Keratinocyte (primary cell): ENCODE measurements around the gene TC2N. TPM values are rescaled to one million over a fixed set of nuclear protein-coding genes. Genes with fewer than 3 reads are reported as not detected.

Source experiments
- DNase-seq: peaks from one replicate; pipeline ENCODE4 v3.0.0-alpha.2; 2011; ENCODE audit warnings: low read depth, missing footprints, low spot score
- FAIRE-seq: peaks from 2 replicates; lab custom pipeline; 2011; peaks lifted over from hg19 to GRCh38; lab: Jason Lieb, UNC
- H2AFZ ChIP-seq: 2 replicates; pipeline ENCODE4 v1.6.0; 2012; ENCODE audit warnings: low read length, control low read depth, inconsistent platforms; ENCODE audit not compliant: control insufficient read depth
- H3K27ac ChIP-seq: 2 replicates; pipeline ENCODE4 v1.5.1; 2011; ENCODE audit warnings: low read length; ENCODE audit not compliant: control insufficient read depth, insufficient read depth
- H3K27me3 ChIP-seq: 3 replicates; pipeline ENCODE4 v1.6.0; 2011; ENCODE audit warnings: low read length; ENCODE audit not compliant: control insufficient read depth, insufficient read depth; ENCODE audit errors: extremely low read depth
- H3K36me3 ChIP-seq, 2 experiments: 2 replicates in 1 of 2; 3 replicates in 1 of 2; pipeline ENCODE4 v1.5.1; 2011; ENCODE audit warnings: low read length in 2 of 2, mild to moderate bottlenecking in 1 of 2; ENCODE audit not compliant: control insufficient read depth in 2 of 2, insufficient read depth in 2 of 2; ENCODE audit errors: extremely low read depth in 1 of 2
- H3K4me1 ChIP-seq: 3 replicates; pipeline ENCODE4 v1.5.1; 2011; ENCODE audit warnings: low read length; ENCODE audit not compliant: control insufficient read depth, insufficient read depth; ENCODE audit errors: extremely low read depth
- H3K4me2 ChIP-seq: 3 replicates; pipeline ENCODE4 v1.6.0; 2011; ENCODE audit warnings: low read depth, low read length; ENCODE audit not compliant: control insufficient read depth, insufficient read depth; ENCODE audit errors: extremely low read depth
- H3K4me3 ChIP-seq, 3 experiments: fragments of 200-600 bp in 1 of 3; sonication (generic) in 1 of 3; 2 replicates in 2 of 3; 3 replicates in 1 of 3; pipeline ENCODE4 v1.5.1; 2011 to 2016; ENCODE audit warnings: low read length in 3 of 3, mild to moderate bottlenecking in 3 of 3, control low read depth in 2 of 3, inconsistent platforms in 1 of 3, low read depth in 1 of 3, mixed read lengths in 1 of 3, mixed run types in 1 of 3, moderate library complexity in 1 of 3; ENCODE audit not compliant: control insufficient read depth in 2 of 3, insufficient read depth in 2 of 3; ENCODE audit errors: extremely low read depth in 1 of 3
- H3K79me2 ChIP-seq: 2 replicates; pipeline ENCODE4 v1.6.0; 2012; ENCODE audit warnings: low read length; ENCODE audit not compliant: control insufficient read depth, insufficient read depth
- H3K9ac ChIP-seq: 3 replicates; pipeline ENCODE4 v1.6.0; 2011; ENCODE audit warnings: low read length; ENCODE audit not compliant: control insufficient read depth, insufficient read depth; ENCODE audit errors: extremely low read depth
- H3K9me1 ChIP-seq: 3 replicates; pipeline ENCODE4 v1.6.0; 2011; ENCODE audit warnings: low read length; ENCODE audit not compliant: control insufficient read depth, insufficient read depth; ENCODE audit errors: extremely low read depth
- H3K9me3 ChIP-seq: 2 replicates; pipeline ENCODE4 v1.5.1; 2012; ENCODE audit warnings: low read depth, low read length; ENCODE audit not compliant: control insufficient read depth
- H4K20me1 ChIP-seq: 3 replicates; pipeline ENCODE4 v1.6.0; 2011; ENCODE audit warnings: low read length; ENCODE audit not compliant: control insufficient read depth, insufficient read depth; ENCODE audit errors: extremely low read depth
- EZH2 ChIP-seq: IDR thresholded peaks from one replicate; pipeline ENCODE4 v1.6.1; 2012; ENCODE audit warnings: inconsistent platforms, mild to moderate bottlenecking, low read length, moderate library complexity
- dilution Hi-C: fragments of 300-500 bp; cut with MboI; formaldehyde crosslinking; loops from one replicate; pipeline ENCODE4 v1.7.0; 2020; ENCODE audit warnings: low sequenced_read_pairs; ENCODE audit not compliant: extremely low pct_ligation_motif_present
- polyA plus RNA-seq, 5 experiments: library from polyadenylated mRNA; depleted of rRNA in 3 of 5; stranded (reverse) in 3 of 5; stranded (forward) in 1 of 5; unstranded in 1 of 5; fragments of >200 nt; gene quantifications; 1 replicate in 1 of 5; 2 replicates in 3 of 5; 3 replicates in 1 of 5; pipeline versions ENCODE4 v1.2.1 to v1.2.3, GENCODE V29; 2011 to 2012; ENCODE audit warnings: missing spikeins in 2 of 5, low read depth in 1 of 5, low replicate concordance in 1 of 5
- TF ChIP-seq, protein P1 (sequence below), 3 experiments: IDR thresholded peaks in 1 of 3; conservative IDR thresholded peaks in 1 of 3; optimal IDR thresholded peaks in 1 of 3; 2 replicates in 2 of 3; 3 replicates in 1 of 3; pipeline versions ENCODE3 to v1.5.1; 2011; ENCODE audit warnings: low read length in 3 of 3, mild to moderate bottlenecking in 3 of 3, moderate library complexity in 2 of 3, control low read depth in 1 of 3, inconsistent platforms in 1 of 3; ENCODE audit not compliant: insufficient read depth in 2 of 3; ENCODE audit errors: extremely low read depth in 1 of 3

Gene TC2N
- polyA plus RNA-seq, 1 donor (not counting 4 experiments of a cell fraction or from before 2014, with no cell fraction given), result 22.6 TPM

DNA sequence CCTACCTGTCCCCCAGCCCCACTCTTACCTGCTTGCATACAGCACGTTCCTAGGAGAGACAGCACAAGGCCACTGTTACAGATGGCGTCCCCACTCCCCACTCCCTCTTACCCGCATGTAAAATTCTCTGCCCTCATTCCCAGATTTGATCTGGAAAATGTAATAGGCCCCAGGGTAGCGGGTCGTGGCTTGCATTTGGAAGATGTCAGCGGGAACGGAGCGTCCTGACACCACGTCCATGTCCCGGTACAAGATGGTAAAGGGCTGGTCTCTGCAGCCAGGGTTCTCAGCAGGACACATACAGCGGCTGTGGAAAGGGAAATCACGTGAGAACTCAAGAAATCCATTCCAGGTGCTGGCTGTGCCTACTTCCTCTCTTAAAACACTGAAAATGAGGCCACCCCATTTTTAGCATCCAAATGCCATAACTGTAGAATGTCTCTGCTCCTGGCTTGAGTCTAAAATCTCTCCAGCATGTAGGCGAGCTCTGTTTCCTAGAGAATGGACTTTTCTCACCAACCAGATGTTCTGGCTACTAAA lies 10.1 kb upstream of the TC2N start:
- FAIRE-seq (no peak), DNase-seq (no peak)
- no peak overlapping the region for H3K9ac ChIP-seq
- no peak overlapping the region for H3K4me2 ChIP-seq
- no peak overlapping the region for H3K4me3 ChIP-seq
- no peaks in the 10 kb centered on the region for H3K9me1 ChIP-seq
- TF ChIP-seq, protein P1, sequence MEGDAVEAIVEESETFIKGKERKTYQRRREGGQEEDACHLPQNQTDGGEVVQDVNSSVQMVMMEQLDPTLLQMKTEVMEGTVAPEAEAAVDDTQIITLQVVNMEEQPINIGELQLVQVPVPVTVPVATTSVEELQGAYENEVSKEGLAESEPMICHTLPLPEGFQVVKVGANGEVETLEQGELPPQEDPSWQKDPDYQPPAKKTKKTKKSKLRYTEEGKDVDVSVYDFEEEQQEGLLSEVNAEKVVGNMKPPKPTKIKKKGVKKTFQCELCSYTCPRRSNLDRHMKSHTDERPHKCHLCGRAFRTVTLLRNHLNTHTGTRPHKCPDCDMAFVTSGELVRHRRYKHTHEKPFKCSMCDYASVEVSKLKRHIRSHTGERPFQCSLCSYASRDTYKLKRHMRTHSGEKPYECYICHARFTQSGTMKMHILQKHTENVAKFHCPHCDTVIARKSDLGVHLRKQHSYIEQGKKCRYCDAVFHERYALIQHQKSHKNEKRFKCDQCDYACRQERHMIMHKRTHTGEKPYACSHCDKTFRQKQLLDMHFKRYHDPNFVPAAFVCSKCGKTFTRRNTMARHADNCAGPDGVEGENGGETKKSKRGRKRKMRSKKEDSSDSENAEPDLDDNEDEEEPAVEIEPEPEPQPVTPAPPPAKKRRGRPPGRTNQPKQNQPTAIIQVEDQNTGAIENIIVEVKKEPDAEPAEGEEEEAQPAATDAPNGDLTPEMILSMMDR (optimal IDR thresholded peaks at IDR 0.05 in 1 of 3, IDR thresholded peaks at IDR 0.05 in 1 of 3, conservative IDR thresholded peaks at IDR 0.05 in 1 of 3; ENCODE audit: extremely low read depth in 1 of 3, insufficient read depth in 2 of 3, low read length in 3 of 3), result no peak
- no peak for TF ChIP-seq EZH2
- H4K20me1 ChIP-seq, result no peaks in the 10 kb centered on the region
- H3K4me1 ChIP-seq, result peaks cover 3% of the 10 kb centered on the region
- H2AFZ ChIP-seq, result no peak overlapping the region
- no peaks in the 10 kb centered on the region for H3K9me3 ChIP-seq
- dilution Hi-C loops, result no loop called here
- no peaks in the 10 kb centered on the region for H3K36me3 ChIP-seq
- H3K27ac ChIP-seq, result no peak overlapping the region
- no peaks in the 10 kb centered on the region for H3K79me2 ChIP-seq
- H3K27me3 ChIP-seq, result peaks cover 17% of the 10 kb centered on the region

DNA sequence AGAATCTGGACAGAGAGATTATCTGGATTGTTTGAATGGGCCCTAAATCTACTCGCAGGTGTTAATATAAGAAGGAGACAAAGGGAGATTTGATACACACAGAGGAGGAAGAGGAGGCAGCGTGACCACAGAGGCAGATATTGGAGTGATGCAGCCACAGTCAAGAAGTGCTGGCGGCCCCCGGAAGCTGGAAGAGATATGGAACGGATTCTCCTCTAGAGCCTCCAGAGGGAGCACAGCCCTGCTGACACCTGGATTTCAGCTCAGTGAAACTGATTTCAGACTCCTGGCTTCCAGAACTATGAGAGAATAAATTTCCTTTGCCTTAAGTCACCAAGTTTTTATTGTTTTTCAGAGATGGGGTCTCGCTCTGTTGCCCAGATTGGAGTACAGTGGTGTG lies 9.2 kb upstream of the TC2N start:
- Histone ChIP-seq H4K20me1 (no peaks in the 10 kb centered on the region), H3K27ac (no peak overlapping the region), H3K4me3 (no peak overlapping the region), H3K9me1 (no peaks in the 10 kb centered on the region), H3K27me3 (peaks cover 17% of the 10 kb centered on the region), H3K4me2 (no peak overlapping the region), H3K9ac (no peak overlapping the region), H3K4me1 (peaks cover 6% of the 10 kb centered on the region), H3K9me3 (no peaks in the 10 kb centered on the region), H3K79me2 (no peaks in the 10 kb centered on the region), H2AFZ (no peak overlapping the region), H3K36me3 (no peaks in the 10 kb centered on the region)
- no peak for FAIRE-seq
- no peak for DNase-seq
- TF ChIP-seq, protein P1 (optimal IDR thresholded peaks at IDR 0.05 in 1 of 3, IDR thresholded peaks at IDR 0.05 in 1 of 3, conservative IDR thresholded peaks at IDR 0.05 in 1 of 3; ENCODE audit: extremely low read depth in 1 of 3, insufficient read depth in 2 of 3, low read length in 3 of 3), result no peak
- TF ChIP-seq EZH2, result no peak
- dilution Hi-C loops, result no loop called here
